Measurements from ENCODE around the gene LONP2. TPM values are rescaled to one million over a fixed set of nuclear protein-coding genes. Genes with fewer than 3 reads are reported as not detected.
"Not testable (repeated sequence)": the region's sequence is repeated elsewhere in the genome, so short reads cannot be mapped to it uniquely, and the experiment has no call there.

The LONP2 gene
- total and polyA plus RNA-seq, 3 donors from 2014 or later: 36.4 to 51.7 (median 51.1) TPM

GRCh38 chr16:48392407-48392806 lies 148.3 kb downstream of the LONP2 start:
- Histone ChIP-seq H3K9me3 (no peaks in the 10 kb centered on the region), H3K4me3 (no peak overlapping the region), H3K36me3 (ENCODE audit: low read depth, missing control alignments) (no peaks in the 10 kb centered on the region), H3K27me3 (no peaks in the 10 kb centered on the region), H3K4me1 (no peaks in the 10 kb centered on the region), H3K27ac (no peak overlapping the region)
- intact Hi-C loops (cut with DNase I; ENCODE audit: low total_unique reads): no loop called here
- TF ChIP-seq CTCF (IDR thresholded peaks at IDR 0.05): no peak
- TF ChIP-seq POLR2A (IDR thresholded peaks at IDR 0.05): no peak
- no peak for DNase-seq
- WGBS, 2 donors: 90 to 94% methylated on average over 5 of the region's 5 CpGs

GRCh38 chr16:48393485-48394354 lies 149.6 kb downstream of the LONP2 start:
- no peaks in the 10 kb centered on the region for H3K4me1 ChIP-seq
- WGBS, 2 donors: 49 to 68% methylated on average over 6 to 11 of the region's 11 CpGs
- no peak for TF ChIP-seq POLR2A (IDR thresholded peaks at IDR 0.05)
- TF ChIP-seq CTCF (IDR thresholded peaks at IDR 0.05): no peak
- H3K9me3 ChIP-seq: no peaks in the 10 kb centered on the region
- no peaks in the 10 kb centered on the region for H3K36me3 ChIP-seq (ENCODE audit: low read depth, missing control alignments)
- peak overlapping the region in 1 of 2 donors; percentile 46 for H3K27ac ChIP-seq
- intact Hi-C loops (cut with DNase I; ENCODE audit: low total_unique reads): no loop called here
- no peaks in the 10 kb centered on the region for H3K27me3 ChIP-seq
- peak; percentile 52 for DNase-seq
- no peak overlapping the region for H3K4me3 ChIP-seq

- Histone ChIP-seq H3K27me3 (no peaks in the 10 kb centered on the region), H3K27ac (peak overlapping the region in 1 of 2 donors; percentile 46), H3K4me1 (no peaks in the 10 kb centered on the region), H3K36me3 (ENCODE audit: low read depth, missing control alignments) (no peaks in the 10 kb centered on the region), H3K4me3 (no peak overlapping the region), H3K9me3 (no peaks in the 10 kb centered on the region)
- TF ChIP-seq CTCF (IDR thresholded peaks at IDR 0.05) (no peak), POLR2A (IDR thresholded peaks at IDR 0.05) (no peak)
- WGBS, 2 donors: 76 to 88% methylated on average over 6 of the region's 6 CpGs
- intact Hi-C loops (cut with DNase I; ENCODE audit: low total_unique reads): no loop called here
- no peak for DNase-seq
Measured at GRCh38 chr16:48394355-48394703, 150.2 kb downstream of the LONP2 start.

- no peak for DNase-seq
- 87 to 89% methylated on average over 3 of the region's 3 CpGs for WGBS, 2 donors
- H3K27ac ChIP-seq: no peak overlapping the region
- no peak overlapping the region for H3K4me3 ChIP-seq
- no peaks in the 10 kb centered on the region for H3K4me1 ChIP-seq
- intact Hi-C loops (cut with DNase I; ENCODE audit: low total_unique reads): no loop called here
- no peaks in the 10 kb centered on the region for H3K36me3 ChIP-seq (ENCODE audit: low read depth, missing control alignments)
- no peaks in the 10 kb centered on the region for H3K27me3 ChIP-seq
- no peaks in the 10 kb centered on the region for H3K9me3 ChIP-seq
- TF ChIP-seq POLR2A (IDR thresholded peaks at IDR 0.05) (no peak), CTCF (IDR thresholded peaks at IDR 0.05) (no peak)
Measured at GRCh38 chr16:48395375-48395774, 151.3 kb downstream of the LONP2 start.

GRCh38 chr16:48402547-48402946 lies 158.4 kb downstream of the LONP2 start:
- H3K4me3 ChIP-seq; H3K4me1 ChIP-seq; intact Hi-C loops (cut with DNase I; ENCODE audit: low total_unique reads); H3K36me3 ChIP-seq (ENCODE audit: low read depth, missing control alignments); H3K27ac ChIP-seq; DNase-seq; H3K9me3 ChIP-seq; H3K27me3 ChIP-seq: not testable (repeated sequence)
- WGBS, 2 donors: 91 to 95% methylated on average over 8 of the region's 8 CpGs
